Activated CD4-positive, alpha-beta T cell treated with anti-CD3 and anti-CD28 coated beads for 36 hours (primary cell): ENCODE measurements around the gene FAM3A. TPM values are rescaled to one million over a fixed set of nuclear protein-coding genes. Genes with fewer than 3 reads are reported as not detected.

Experiments
- ATAC-seq: fragments of 200-7000 bp; cut with Tn5 transposase; one replicate; pipeline ENCODE4 v1.10.0; 2021; ENCODE audit warnings: mild to moderate bottlenecking, moderate library complexity
- CTCF ChIA-PET: fragments of 350-600 bp; sonication (Branson Sonifier 250); formaldehyde crosslinking; loops from one replicate; lab custom pipeline; 2021; ENCODE audit warnings: antibody characterized with exemption; lab: Charles Lee
- POLR2A ChIA-PET: fragments of 350-600 bp; sonication (Branson Sonifier 250); formaldehyde crosslinking; loops from one replicate; lab custom pipeline; 2021; ENCODE audit warnings: antibody characterized with exemption, inconsistent platforms; lab: Charles Lee
- DNase-seq: peaks from one replicate; pipeline ENCODE4 v3.0.0-alpha.2; 2020
- H3K27ac Mint-ChIP-seq: one replicate; pipeline ENCODE4 v1.8.0; 2021; ENCODE audit warnings: mixed read lengths
- H3K27me3 Mint-ChIP-seq: one replicate; pipeline ENCODE4 v1.8.0; 2021; ENCODE audit warnings: mixed read lengths
- H3K36me3 Mint-ChIP-seq: one replicate; pipeline ENCODE4 v1.8.0; 2021; ENCODE audit warnings: low read depth, mixed read lengths
- H3K4me1 Mint-ChIP-seq: one replicate; pipeline ENCODE4 v1.8.0; 2021; ENCODE audit warnings: mixed read lengths
- H3K4me3 Mint-ChIP-seq: one replicate; pipeline ENCODE4 v1.8.0; 2021; ENCODE audit warnings: mild to moderate bottlenecking, moderate library complexity, mixed read lengths
- H3K9me3 Mint-ChIP-seq: one replicate; pipeline ENCODE4 v1.8.0; 2021; ENCODE audit warnings: low read depth, mixed read lengths
- intact Hi-C, 2 experiments: fragments of 100-400 bp; cut with DNase I in 1 of 2; cut with micrococcal nuclease in 1 of 2; formaldehyde crosslinking; loops; one replicate each; pipeline versions ENCODE4 v1.14.2 to v1.15.1; 2022 to 2024; cut with DNase I, micrococcal nuclease
- total RNA-seq, 2 experiments: library from RNA; stranded (reverse); gene quantifications; one replicate each; pipeline ENCODE4 v1.2.3, GENCODE V29; 2021

The FAM3A gene
- total RNA-seq, 2 experiments from 2014 or later = 27.6 to 30.5 TPM

DNA sequence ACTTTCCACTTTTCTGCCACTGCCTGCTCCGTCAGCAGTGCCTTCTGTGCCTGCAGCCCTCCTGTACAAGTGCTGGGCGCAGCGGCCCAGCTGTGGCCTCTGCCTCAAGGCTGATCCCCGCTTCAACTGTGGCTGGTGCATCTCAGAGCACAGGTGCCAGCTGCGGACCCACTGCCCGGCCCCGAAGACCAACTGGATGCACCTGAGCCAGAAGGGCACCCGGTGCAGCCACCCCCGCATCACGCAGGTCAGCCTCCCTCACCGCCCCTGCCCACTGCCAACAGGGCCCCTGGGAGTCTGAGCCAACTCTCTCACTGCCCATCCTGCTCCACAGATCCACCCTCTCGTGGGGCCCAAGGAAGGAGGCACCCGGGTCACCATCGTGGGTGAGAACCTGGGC lies 50.4 kb downstream of the FAM3A start:
- no peaks in the 10 kb centered on the region for H3K27me3 Mint-ChIP-seq
- no peak overlapping the region for H3K27ac Mint-ChIP-seq
- CTCF ChIA-PET = no interaction called here
- no peaks in the 10 kb centered on the region for H3K36me3 Mint-ChIP-seq
- H3K4me1 Mint-ChIP-seq = no peaks in the 10 kb centered on the region
- intact Hi-C loops = no loop called here
- no peak overlapping the region for H3K4me3 Mint-ChIP-seq
- ATAC-seq (no peak), DNase-seq (no peak)
- POLR2A ChIA-PET = no interaction called here
- H3K9me3 Mint-ChIP-seq = no peaks in the 10 kb centered on the region

DNA sequence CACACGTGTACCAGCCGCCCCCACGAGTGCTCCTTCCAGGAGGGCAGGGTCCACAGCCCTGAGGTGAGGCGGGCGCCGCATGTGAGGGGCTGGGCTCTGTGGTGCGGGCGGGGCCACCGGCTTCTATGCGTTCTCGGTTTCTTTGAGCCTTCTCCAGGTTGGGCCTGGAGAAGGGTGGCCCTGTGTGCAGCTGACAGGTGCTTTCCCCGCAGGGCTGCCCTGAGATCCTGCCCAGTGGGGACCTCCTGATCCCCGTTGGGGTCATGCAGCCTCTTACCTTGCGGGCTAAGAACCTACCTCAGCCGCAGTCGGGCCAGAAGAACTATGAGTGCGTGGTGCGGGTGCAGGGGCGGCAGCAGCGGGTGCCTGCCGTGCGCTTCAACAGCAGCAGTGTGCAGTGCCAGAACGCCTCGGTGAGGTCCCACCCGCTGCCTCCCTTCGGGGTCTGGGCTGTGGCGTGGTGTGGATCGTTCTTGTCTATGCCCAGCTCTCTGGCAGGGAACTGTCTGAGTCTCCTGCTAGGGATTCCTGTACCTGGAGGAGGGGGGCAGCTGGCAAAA lies 51.1 kb downstream of the FAM3A start:
- no peak for ATAC-seq
- Mint-ChIP-seq H3K36me3 (no peaks in the 10 kb centered on the region), H3K4me3 (no peak overlapping the region), H3K27me3 (no peaks in the 10 kb centered on the region), H3K4me1 (no peaks in the 10 kb centered on the region), H3K9me3 (no peaks in the 10 kb centered on the region), H3K27ac (no peak overlapping the region)
- no peak for DNase-seq
- CTCF ChIA-PET = no interaction called here
- POLR2A ChIA-PET = no interaction called here
- intact Hi-C loops = no loop called here

DNA sequence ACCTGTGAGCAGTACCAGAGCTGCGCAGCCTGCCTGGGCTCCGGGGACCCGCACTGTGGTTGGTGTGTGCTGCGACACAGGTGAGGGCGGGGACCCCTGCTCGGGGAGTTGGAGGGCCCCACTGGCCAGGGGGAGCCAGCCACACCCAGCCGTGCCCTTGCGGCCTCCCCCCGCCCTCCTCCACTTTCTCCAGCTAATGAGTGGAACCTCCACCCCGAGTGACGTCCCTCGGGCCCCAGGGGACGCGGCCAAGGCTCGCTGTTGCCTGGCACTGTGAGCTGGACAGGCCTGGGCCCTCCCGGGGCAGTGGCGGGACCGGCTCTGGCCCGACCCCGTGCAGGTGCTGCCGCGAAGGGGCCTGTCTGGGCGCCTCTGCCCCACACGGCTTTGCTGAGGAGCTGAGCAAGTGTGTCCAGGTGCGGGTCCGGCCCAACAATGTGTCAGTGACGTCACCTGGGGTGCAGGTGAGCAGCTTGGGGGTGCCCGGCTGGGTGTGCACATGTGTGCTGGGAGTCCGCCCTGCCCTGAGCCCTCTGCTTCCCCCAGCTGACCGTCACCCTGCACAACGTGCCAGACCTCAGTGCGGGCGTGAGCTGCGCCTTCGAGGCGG lies 52.3 kb downstream of the FAM3A start:
- Mint-ChIP-seq H3K36me3 (no peaks in the 10 kb centered on the region), H3K9me3 (no peaks in the 10 kb centered on the region), H3K4me1 (no peaks in the 10 kb centered on the region), H3K27ac (no peak overlapping the region), H3K4me3 (no peak overlapping the region), H3K27me3 (no peaks in the 10 kb centered on the region)
- DNase-seq (no peak), ATAC-seq (no peak)
- intact Hi-C loops = no loop called here
- ChIA-PET POLR2A (no interaction called here), CTCF (no interaction called here)

DNA sequence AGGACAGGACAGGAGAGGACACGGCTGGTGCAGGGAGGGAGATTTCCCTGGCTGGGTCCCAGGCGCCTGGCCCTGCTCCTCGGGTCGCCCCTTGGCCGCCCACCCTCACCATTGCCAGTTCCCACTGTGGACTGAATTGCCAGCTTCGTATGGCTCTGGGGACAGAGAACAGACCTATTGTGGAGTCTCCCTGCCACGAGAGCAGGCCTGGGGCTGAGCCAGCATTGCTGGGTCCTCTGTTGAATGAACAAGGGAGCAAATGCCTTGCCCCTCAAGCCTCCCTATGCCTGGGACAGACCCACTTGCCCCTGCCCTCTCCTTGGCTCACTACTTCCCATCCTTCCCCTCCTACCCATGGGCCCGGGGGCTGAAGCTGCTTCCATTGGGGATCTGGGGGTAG lies 53.6 kb downstream of the FAM3A start:
- POLR2A ChIA-PET = no interaction called here
- ATAC-seq (no peak), DNase-seq (no peak)
- CTCF ChIA-PET = interaction anchor here (0.8 kb wide), 1 partner anchor 27 kb away, joined by 3 read pairs; no protein-coding TSS in a partner anchor
- Mint-ChIP-seq H3K4me3 (no peak overlapping the region), H3K27ac (no peak overlapping the region), H3K36me3 (no peaks in the 10 kb centered on the region), H3K9me3 (no peaks in the 10 kb centered on the region), H3K4me1 (peaks cover 2% of the 10 kb centered on the region), H3K27me3 (no peaks in the 10 kb centered on the region)
- intact Hi-C loops = no loop called here

DNA sequence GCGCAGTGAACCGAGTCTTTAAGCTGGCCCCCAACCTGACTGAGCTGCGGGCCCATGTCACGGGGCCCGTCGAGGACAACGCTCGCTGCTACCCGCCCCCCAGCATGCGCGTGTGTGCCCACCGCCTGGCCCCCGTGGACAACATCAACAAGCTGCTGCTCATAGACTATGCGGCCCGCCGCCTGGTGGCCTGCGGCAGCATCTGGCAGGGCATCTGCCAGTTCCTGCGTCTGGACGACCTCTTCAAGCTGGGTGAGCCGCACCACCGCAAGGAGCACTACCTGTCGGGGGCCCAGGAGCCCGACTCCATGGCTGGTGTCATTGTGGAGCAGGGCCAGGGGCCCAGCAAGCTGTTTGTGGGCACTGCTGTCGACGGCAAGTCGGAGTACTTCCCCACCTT lies 55.7 kb downstream of the FAM3A start:
- H3K9me3 Mint-ChIP-seq = no peaks in the 10 kb centered on the region
- DNase-seq = no peak
- no peaks in the 10 kb centered on the region for H3K27me3 Mint-ChIP-seq
- ChIA-PET POLR2A (interaction anchor here (0.5 kb wide), 1 partner anchor 396 kb away, joined by 3 read pairs; no protein-coding TSS in a partner anchor), CTCF (interaction anchor here (1.0 to 1.1 kb wide), 2 partner anchors 18 to 39 kb away, joined by 3 to 4 read pairs; no protein-coding TSS in a partner anchor)
- no peak overlapping the region for H3K4me3 Mint-ChIP-seq
- H3K4me1 Mint-ChIP-seq = peaks cover 5% of the 10 kb centered on the region
- intact Hi-C loops = no loop called here
- no peak overlapping the region for H3K27ac Mint-ChIP-seq
- H3K36me3 Mint-ChIP-seq = no peaks in the 10 kb centered on the region
- no peak for ATAC-seq

DNA sequence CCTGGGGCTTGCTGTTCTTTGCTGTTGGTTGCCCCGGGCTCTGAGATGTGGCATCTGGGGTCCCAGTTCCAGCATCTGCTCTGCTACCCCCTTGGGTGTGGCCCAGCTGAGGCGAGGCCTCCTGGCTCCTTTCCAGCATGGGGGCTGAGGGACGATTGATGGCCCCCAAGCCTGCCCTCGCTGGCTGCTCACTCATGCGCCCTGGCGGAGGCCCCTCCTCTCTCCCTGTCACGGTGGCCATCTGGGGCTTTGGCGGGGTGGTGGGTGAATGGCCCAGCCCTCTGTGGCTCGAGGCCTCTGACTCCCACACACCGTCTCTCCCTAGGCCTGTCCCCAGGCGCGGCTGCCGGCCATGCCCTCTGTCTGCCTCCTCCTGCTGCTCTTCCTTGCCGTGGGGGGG lies 56.2 kb downstream of the FAM3A start:
- ATAC-seq (no peak), DNase-seq (no peak)
- no peak overlapping the region for H3K4me3 Mint-ChIP-seq
- CTCF ChIA-PET = interaction anchor here (1.1 kb wide), 1 partner anchor 40 kb away, joined by 4 read pairs; no protein-coding TSS in a partner anchor
- peaks cover 5% of the 10 kb centered on the region for H3K4me1 Mint-ChIP-seq
- H3K27me3 Mint-ChIP-seq = no peaks in the 10 kb centered on the region
- intact Hi-C loops = loop anchor here in 1 of 2 experiments (2.0 to 5.0 kb wide), 2 partner anchors 23 to 48 kb away; partner anchors contain the start of genes GDI1 and TAFAZZIN
- no peaks in the 10 kb centered on the region for H3K9me3 Mint-ChIP-seq
- POLR2A ChIA-PET = no interaction called here
- no peaks in the 10 kb centered on the region for H3K36me3 Mint-ChIP-seq
- no peak overlapping the region for H3K27ac Mint-ChIP-seq

DNA sequence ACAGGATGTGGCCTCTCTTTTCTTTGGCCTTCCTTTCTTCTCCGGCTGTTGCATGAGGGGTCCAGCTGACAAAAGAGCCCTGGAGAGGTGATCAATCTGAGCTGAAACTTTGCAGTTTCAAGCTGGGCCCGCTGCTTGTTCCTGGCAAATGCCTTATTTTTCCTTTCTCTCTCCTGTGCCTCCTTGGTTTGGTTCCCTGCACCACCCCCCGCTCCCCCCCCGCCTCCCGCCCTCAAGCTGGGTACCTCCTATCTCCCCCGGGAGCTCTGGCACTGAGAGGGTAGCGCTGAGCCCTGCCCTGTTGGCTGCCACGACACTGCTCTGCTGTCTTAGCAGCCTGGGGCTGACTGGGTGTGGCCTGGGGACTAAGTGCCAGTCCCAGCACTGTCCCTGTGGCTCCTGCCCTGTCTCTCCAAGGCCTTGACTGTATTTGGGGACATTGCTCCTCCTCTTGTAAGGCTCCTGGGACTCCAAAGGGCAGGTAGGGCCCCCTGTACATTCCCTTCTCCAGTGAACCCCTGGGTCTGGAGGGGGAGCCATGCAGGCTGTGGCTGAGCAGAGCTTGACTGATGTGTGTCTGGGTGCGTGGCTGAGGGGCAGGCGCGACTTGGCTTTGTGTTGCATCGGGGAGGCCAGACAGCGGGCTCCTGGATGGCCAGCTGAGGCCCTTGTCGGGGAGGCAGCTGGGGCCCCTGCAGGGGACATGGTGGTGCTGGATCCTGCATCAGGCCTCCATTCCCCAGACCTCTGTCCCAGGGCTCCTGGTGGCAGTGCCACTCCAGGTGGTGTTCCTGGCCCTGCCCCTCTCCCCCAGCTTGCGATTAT lies 56.9 kb downstream of the FAM3A start:
- DNase-seq (peak; percentile 38), ATAC-seq (peak; percentile 67)
- ChIA-PET POLR2A (no interaction called here), CTCF (interaction anchor here (0.7 to 0.8 kb wide), 4 partner anchors 16 to 75 kb away, joined by 3 to 4 read pairs (median 3); partner anchors contain the start of gene FAM50A)
- peaks cover 5% of the 10 kb centered on the region for H3K4me1 Mint-ChIP-seq
- no peaks in the 10 kb centered on the region for H3K27me3 Mint-ChIP-seq
- H3K36me3 Mint-ChIP-seq = peaks cover 2% of the 10 kb centered on the region
- H3K27ac Mint-ChIP-seq = peak overlapping the region; percentile 19
- H3K9me3 Mint-ChIP-seq = no peaks in the 10 kb centered on the region
- intact Hi-C loops = loop anchor here in 1 of 2 experiments (1.0 to 5.0 kb wide), 3 partner anchors 22 to 47 kb away; partner anchors contain the start of genes GDI1, SLC10A3 and TAFAZZIN
- peak overlapping the region; percentile 75 for H3K4me3 Mint-ChIP-seq

DNA sequence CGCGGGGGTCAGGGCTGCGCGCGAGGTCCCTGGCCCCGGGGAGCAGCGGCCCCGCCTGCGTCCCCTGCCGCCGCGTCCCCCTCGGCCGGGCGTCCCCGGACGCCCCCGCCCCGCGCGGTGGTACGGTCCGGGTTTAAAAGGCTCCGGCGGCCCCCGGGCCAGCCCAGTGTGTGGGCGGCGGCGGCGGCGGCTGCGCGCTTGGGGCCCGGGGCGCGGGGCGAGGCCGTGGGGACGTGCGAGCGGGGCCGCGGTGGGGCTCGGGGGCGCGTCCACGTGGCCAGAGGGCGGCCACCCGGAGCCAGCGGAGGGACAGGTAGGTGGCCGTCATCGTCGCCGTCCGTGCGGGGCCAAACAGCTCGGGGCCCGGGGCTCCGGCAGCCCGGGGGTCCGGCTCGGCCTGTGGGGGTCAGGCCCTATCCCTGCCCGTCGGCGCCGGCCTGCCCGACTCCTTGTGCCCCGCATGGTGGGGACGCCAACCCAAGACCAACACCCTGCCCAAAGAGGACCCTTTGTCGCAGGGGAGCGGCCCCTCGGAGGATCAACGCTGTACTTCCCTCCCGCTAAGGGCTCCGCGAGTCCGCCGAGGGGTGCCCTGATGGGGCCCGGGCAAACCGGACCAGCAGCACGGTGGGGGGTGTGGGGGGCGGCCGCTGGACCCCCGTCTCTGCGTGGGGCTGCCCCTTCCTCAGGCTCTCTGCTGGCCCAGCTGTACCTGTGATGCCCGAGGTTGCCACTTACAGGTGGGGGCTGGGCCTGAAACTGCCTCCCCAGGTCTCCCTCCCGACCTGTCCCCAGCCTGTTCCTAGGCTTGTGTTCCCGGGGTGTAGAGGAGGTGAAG lies 57.7 kb downstream of the FAM3A start, which contains the start of gene PLXNA3:
Gene PLXNA3 (plus strand): TSS at position 166 of the 838 bp plus-strand sequence. CDS start 1,903 bp downstream, outside the sequence.
- Mint-ChIP-seq H3K4me3 (peak within 1 kb of the TSS; percentile 88), H3K27me3 (no peaks in the 10 kb centered on the region), H3K9me3 (no peaks in the 10 kb centered on the region), H3K4me1 (peaks cover 5% of the 10 kb centered on the region), H3K36me3 (peaks cover 2% of the 10 kb centered on the region), H3K27ac (peak within 1 kb of the TSS; percentile 91)
- CTCF ChIA-PET = interaction anchor here (0.7 to 0.8 kb wide), 3 partner anchors 15 to 76 kb away, joined by 3 to 4 read pairs (median 3); partner anchors contain the start of gene FAM50A
- ATAC-seq (peak; percentile 54), DNase-seq (peak; percentile 66)
- intact Hi-C loops = loop anchor here in 1 of 2 experiments (1.0 to 5.0 kb wide), 3 partner anchors 22 to 46 kb away; partner anchors contain the start of genes GDI1, SLC10A3 and TAFAZZIN
- POLR2A ChIA-PET = no interaction called here

DNA sequence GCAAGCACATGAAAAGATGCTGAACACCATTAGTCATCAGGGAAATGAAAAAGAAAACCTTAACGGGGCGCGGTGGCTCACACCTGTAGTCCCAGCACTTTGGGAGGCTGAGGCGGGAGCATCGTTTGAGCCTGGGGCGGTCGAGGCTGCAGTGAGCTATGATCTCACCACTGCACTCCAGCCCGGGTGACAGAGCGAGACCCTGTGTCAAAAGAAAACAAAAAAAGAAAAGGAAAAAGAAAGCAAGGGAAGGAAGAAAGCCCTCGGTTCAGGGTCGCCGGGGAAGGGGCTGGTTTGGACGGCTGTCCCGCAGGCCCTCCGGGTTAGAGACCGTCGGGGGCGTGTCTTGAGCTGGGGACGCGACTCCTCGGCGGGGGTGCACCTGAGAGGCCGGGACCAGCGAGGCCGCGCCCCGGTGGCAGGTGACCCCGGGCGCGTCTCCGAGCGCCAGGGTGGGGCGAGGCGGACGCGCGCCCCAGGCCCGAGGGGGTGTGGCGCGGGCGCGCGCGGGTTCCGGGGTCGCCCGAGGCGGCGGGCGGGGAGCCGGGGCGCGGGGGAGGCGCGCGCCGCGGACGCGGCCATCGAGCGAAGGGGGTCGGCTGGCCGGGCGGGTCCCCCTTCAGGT lies 58.4 kb downstream of the FAM3A start:
- intact Hi-C loops = loop anchor here in 1 of 2 experiments (1.0 to 5.0 kb wide), 4 partner anchors 21 to 59 kb away; partner anchors contain the start of genes FAM3A, GDI1, SLC10A3 and TAFAZZIN
- Mint-ChIP-seq H3K9me3 (no peaks in the 10 kb centered on the region), H3K4me3 (peak overlapping the region; percentile 88), H3K36me3 (peaks cover 3% of the 10 kb centered on the region), H3K4me1 (peaks cover 5% of the 10 kb centered on the region), H3K27ac (peak overlapping the region; percentile 91), H3K27me3 (no peaks in the 10 kb centered on the region)
- ChIA-PET POLR2A (no interaction called here), CTCF (interaction anchor here (1.1 kb wide), 1 partner anchor 291 kb away, joined by 7 read pairs; no protein-coding TSS in a partner anchor)
- DNase-seq = peak; percentile 59
- peak; percentile 68 for ATAC-seq
